Astrocyte (in vitro differentiated cells and primary cell): Measurements from ENCODE around the gene VWA1. TPM values are rescaled to one million over a fixed set of nuclear protein-coding genes. Genes with fewer than 3 reads are reported as not detected.

Experiments used
- DNase-seq: peaks from one replicate; pipeline ENCODE4 v3.0.0-alpha.2; 2010; ENCODE audit warnings: low read depth
- FAIRE-seq: peaks from 2 replicates; lab custom pipeline; 2011; peaks lifted over from hg19 to GRCh38; lab: Jason Lieb, UNC
- H2AFZ ChIP-seq: 2 replicates; pipeline ENCODE4 v1.6.0; 2012; ENCODE audit warnings: low read depth, low read length, inconsistent platforms
- H3K27ac ChIP-seq: 2 replicates; pipeline ENCODE4 v1.5.1; 2011; ENCODE audit warnings: low read depth, low read length, inconsistent platforms
- H3K27me3 ChIP-seq: 2 replicates; pipeline ENCODE4 v1.6.0; 2011; ENCODE audit warnings: low read length, inconsistent platforms; ENCODE audit not compliant: insufficient read depth
- H3K36me3 ChIP-seq: 2 replicates; pipeline ENCODE4 v1.5.1; 2011; ENCODE audit warnings: low read length, inconsistent platforms; ENCODE audit not compliant: insufficient read depth
- H3K4me1 ChIP-seq: 2 replicates; pipeline ENCODE4 v1.5.1; 2011; ENCODE audit warnings: low read length, inconsistent platforms; ENCODE audit not compliant: insufficient read depth
- H3K4me2 ChIP-seq: 2 replicates; pipeline ENCODE4 v1.6.0; 2012; ENCODE audit warnings: low read length, inconsistent platforms
- H3K4me3 ChIP-seq: 2 replicates; pipeline ENCODE4 v1.5.1; 2011; ENCODE audit warnings: low read depth, mild to moderate bottlenecking, low read length, inconsistent platforms; ENCODE audit not compliant: insufficient read depth
- H3K79me2 ChIP-seq: 2 replicates; pipeline ENCODE4 v1.6.0; 2012; ENCODE audit warnings: mild to moderate bottlenecking, low read length, inconsistent platforms; ENCODE audit not compliant: insufficient read depth
- H3K9ac ChIP-seq: 2 replicates; pipeline ENCODE4 v1.6.0; 2012; ENCODE audit warnings: mild to moderate bottlenecking, low read length, inconsistent platforms
- H3K9me3 ChIP-seq: 2 replicates; pipeline ENCODE4 v1.5.1; 2012; ENCODE audit warnings: low read depth, mild to moderate bottlenecking, low read length, inconsistent platforms; ENCODE audit not compliant: insufficient read depth
- H4K20me1 ChIP-seq: 2 replicates; pipeline ENCODE4 v1.6.0; 2012; ENCODE audit warnings: low read length, inconsistent platforms; ENCODE audit not compliant: insufficient read depth
- H3K27ac Mint-ChIP-seq: one replicate; pipeline ENCODE4 v1.8.0; 2021; ENCODE audit warnings: mild to moderate bottlenecking, mixed read lengths; ENCODE audit not compliant: unreplicated experiment
- H3K27me3 Mint-ChIP-seq: one replicate; pipeline ENCODE4 v1.8.0; 2021; ENCODE audit warnings: low read depth, mixed read lengths; ENCODE audit not compliant: unreplicated experiment
- H3K36me3 Mint-ChIP-seq: one replicate; pipeline ENCODE4 v1.8.0; 2021; ENCODE audit warnings: low read depth, mixed read lengths; ENCODE audit not compliant: unreplicated experiment
- H3K4me1 Mint-ChIP-seq: one replicate; pipeline ENCODE4 v1.8.0; 2021; ENCODE audit warnings: low read depth, mixed read lengths; ENCODE audit not compliant: unreplicated experiment
- H3K4me3 Mint-ChIP-seq: one replicate; pipeline ENCODE4 v1.8.0; 2021; ENCODE audit warnings: mild to moderate bottlenecking, moderate library complexity, mixed read lengths; ENCODE audit not compliant: unreplicated experiment
- H3K9me3 Mint-ChIP-seq: one replicate; pipeline ENCODE4 v1.8.0; 2021; ENCODE audit warnings: mild to moderate bottlenecking, mixed read lengths; ENCODE audit not compliant: unreplicated experiment
- CTCF ChIP-seq: IDR thresholded peaks from 2 replicates; pipeline ENCODE4 v1.5.1; 2011; ENCODE audit warnings: low read depth, mild to moderate bottlenecking, inconsistent platforms, low read length, moderate library complexity; ENCODE audit not compliant: insufficient read depth
- EZH2 ChIP-seq: IDR thresholded peaks from 2 replicates; pipeline ENCODE4 v1.6.1; 2012; ENCODE audit warnings: mild to moderate bottlenecking, low read length, inconsistent platforms; ENCODE audit not compliant: insufficient read depth
- total RNA-seq: library from RNA; stranded (reverse); gene quantifications from 2 replicates; pipeline ENCODE4 v1.2.1, GENCODE V29; 2021

Gene VWA1
- total RNA-seq, 1 donor from 2014 or later, result 60.4 TPM

GRCh38 chr1:1398677-1399186 lies 36.8 kb upstream of the VWA1 start:
- H3K36me3 ChIP-seq, result peaks cover 34% of the 10 kb centered on the region
- H2AFZ ChIP-seq, result peak overlapping the region; percentile 70

GRCh38 chr1:1399187-1399871 lies 36.2 kb upstream of the VWA1 start, which contains the start of gene CCNL2:
Gene CCNL2, minus strand, starts transcription at chr1:1399335. Its CDS starts 29 bp downstream, at chr1:1399306.
- DNase-seq (peak; percentile 93), FAIRE-seq (no peak)
- Mint-ChIP-seq H3K9me3 (no peaks in the 10 kb centered on the region), H3K27me3 (no peaks in the 10 kb centered on the region), H3K36me3 (peaks cover 22% of the 10 kb centered on the region), H3K4me3 (peak within 1 kb of the TSS; percentile 99), H3K27ac (peak within 1 kb of the TSS; percentile 96), H3K4me1 (peaks cover 39% of the 10 kb centered on the region)
- TF ChIP-seq EZH2 (no peak), CTCF (peak; percentile 15)
- no peaks in the 10 kb centered on the region for H3K9me3 ChIP-seq
- peaks cover 32% of the 10 kb centered on the region for H3K4me1 ChIP-seq
- H3K36me3 ChIP-seq, result peaks cover 30% of the 10 kb centered on the region
- peak within 1 kb of the TSS; percentile 78 for H3K27ac ChIP-seq
- no peaks in the 10 kb centered on the region for H3K27me3 ChIP-seq
- H3K9ac ChIP-seq, result peak within 1 kb of the TSS; percentile 95
- H4K20me1 ChIP-seq, result peaks cover 54% of the 10 kb centered on the region
- peak within 1 kb of the TSS; percentile 70 for H2AFZ ChIP-seq
- peaks cover 84% of the 10 kb centered on the region for H3K79me2 ChIP-seq
- H3K4me3 ChIP-seq, result peak within 1 kb of the TSS; percentile 90
- H3K4me2 ChIP-seq, result peak within 1 kb of the TSS; percentile 99

More at GRCh38 chr1:1398677-1399186, 36.8 kb upstream of the VWA1 start:
- Histone ChIP-seq H3K4me3 (peak overlapping the region; percentile 90), H3K27me3 (no peaks in the 10 kb centered on the region), H3K27ac (peak overlapping the region; percentile 78), H3K4me1 (peaks cover 32% of the 10 kb centered on the region), H3K9me3 (no peaks in the 10 kb centered on the region), H4K20me1 (peaks cover 59% of the 10 kb centered on the region), H3K4me2 (peak overlapping the region; percentile 99), H3K79me2 (peaks cover 88% of the 10 kb centered on the region), H3K9ac (peak overlapping the region; percentile 95)
- H3K27ac Mint-ChIP-seq, result peak overlapping the region; percentile 96
- H3K9me3 Mint-ChIP-seq, result no peaks in the 10 kb centered on the region
- no peak for FAIRE-seq
- H3K4me3 Mint-ChIP-seq, result peak overlapping the region; percentile 99
- TF ChIP-seq EZH2 (no peak), CTCF (no peak)
- H3K27me3 Mint-ChIP-seq, result no peaks in the 10 kb centered on the region
- DNase-seq, result no peak
- peaks cover 22% of the 10 kb centered on the region for H3K36me3 Mint-ChIP-seq
- H3K4me1 Mint-ChIP-seq, result peaks cover 39% of the 10 kb centered on the region
